HG02588 (cell line): ENCODE measurements around the gene TRIM25.

Source experiments
- ATAC-seq: cut with Tn5 transposase; IDR thresholded peaks from one replicate; pipeline ENCODE4 v1.9.1; 2021; ENCODE audit warnings: mild to moderate bottlenecking, moderate library complexity; ENCODE audit not compliant: unreplicated experiment

The TRIM25 gene

DNA sequence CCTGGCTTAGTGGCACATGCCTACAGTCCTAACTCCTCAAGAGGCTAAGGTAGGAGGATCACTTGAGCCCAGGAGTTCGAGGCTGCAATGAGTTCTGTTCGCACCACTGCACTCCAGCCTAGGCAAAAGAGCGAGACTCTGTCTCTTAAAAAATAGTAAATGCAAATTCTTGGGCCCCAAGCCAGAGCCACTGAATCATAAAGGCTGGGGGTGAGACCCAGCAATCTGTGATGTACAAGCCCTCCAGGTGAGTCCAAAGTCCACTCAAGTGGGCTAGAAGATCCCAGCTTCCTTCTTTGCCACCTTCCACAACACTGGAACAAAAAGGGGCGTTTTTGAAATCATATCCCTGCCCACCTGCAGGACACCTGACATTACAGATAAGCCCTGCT lies 16.9 kb downstream of the TRIM25 start:
- no peak for ATAC-seq

DNA sequence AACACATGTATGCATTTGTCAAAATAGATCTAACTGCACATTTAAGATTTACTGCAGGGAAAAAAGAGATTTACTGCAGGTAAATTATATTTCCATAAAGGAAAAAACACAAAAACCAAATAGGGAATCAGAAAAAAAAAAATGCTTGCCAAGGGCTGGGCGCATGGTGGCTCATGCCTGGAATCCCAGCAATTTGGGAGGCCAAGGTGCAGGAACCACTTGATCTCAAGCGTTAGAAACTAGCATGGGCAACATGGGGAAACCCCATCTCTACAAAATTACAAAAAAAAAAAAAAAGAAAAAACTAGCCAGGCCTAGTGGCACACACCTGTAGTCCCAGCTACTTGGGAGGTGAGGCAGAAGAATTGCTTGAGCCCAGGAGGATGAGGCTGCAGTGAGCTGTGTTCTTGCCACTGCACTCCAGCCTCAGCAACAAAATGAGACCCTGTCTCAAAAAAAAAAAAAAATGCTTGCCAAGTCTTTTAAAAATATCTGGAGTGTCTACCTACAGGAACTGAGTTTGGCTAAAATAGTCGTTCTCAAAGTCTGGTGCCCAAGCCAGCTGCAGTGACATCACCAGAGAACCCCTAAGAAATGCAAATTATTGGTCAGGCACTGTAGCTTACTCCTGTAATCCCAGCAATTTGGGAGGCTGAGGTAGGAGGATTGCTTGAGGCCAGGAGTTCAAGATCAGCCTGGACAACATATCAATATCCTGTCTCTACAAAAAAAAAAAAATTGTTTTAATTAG lies 17.5 kb downstream of the TRIM25 start:
- no peak for ATAC-seq

DNA sequence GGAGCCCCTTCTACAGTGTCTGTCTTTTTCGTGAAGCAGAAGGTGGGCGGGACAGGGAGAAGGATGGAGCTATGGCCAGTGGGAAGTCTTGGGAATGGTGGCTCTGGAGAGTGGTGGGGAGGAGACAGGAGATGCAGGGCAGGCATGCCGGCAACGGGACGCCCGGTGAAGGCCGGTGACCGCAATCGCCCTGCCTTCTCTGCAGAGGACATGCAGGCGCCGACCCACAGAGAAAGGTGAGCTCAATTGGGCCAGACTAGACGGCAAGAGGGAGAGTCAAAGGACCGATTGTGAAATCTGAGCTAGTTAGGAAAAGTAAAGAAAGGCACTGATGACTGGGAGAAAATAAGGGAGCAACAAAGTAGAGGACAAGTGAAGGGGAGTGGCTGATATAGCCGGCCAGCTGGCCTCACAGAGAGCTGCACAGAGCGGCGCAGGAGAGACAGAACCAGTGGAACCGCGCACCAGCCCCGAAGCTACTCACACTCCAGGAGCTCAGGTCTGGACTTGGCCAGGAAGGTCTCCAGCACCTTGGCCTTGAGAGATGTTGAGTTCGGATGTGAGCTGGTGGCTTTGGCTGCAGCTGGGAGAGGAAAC lies 18.9 kb downstream of the TRIM25 start:
- ATAC-seq: no peak

DNA sequence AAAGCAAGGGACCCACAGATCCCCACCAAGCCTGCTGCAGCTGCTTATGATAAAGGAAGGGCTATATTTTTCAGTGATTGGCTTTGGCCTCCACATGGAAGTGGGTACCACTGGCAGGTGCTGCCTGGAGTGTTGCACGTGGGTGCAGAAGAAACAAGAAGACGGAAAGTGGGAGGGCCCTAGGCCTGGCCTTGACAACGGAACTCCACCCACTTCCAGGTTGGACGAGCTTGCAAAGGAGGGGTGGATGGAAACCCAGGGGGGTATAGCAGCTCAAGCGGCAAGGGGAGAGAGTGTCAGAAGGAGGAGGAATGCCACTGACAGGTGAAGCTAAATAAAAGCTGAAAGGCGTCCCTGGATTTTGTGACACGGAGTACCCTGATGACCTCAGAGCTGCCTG lies 20.3 kb downstream of the TRIM25 start:
- no peak for ATAC-seq

DNA sequence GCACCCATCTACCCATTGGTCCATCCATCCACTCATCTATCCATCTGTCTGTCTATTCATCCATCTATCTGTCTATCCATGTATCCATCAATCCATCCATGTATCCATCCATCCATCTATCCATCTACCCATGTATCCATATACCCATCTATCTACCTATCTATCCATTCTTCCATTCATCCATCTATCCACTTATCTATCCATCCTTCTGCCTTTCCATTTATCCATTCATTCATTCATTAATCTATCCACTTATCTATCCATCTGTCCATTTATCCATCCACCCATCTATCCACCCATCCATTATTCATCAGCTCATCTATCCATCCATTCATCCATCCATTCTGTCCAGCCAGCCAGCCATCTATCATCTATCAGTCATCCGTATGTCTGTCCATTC lies 21.5 kb downstream of the TRIM25 start:
- ATAC-seq: no peak

DNA sequence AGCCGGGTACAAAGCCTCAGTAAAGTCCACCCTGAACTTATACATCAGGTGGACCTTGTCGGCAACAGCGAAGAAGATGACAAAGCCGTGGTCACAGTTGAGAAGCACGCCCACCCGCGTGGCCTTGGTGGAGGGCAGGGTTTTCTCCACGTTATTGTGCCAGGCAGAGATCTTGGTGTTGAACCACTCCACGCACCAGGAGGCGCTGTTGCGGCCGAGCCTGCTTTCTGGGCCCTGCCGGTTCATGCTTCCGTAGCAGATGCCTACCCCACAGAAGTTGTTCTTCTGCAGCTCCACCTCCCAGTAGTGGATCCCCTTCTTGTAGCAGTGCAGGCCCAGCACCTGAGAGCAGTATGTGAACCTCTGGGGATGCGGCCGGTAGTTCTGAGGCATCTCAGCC lies 22.1 kb downstream of the TRIM25 start:
- no peak for ATAC-seq

DNA sequence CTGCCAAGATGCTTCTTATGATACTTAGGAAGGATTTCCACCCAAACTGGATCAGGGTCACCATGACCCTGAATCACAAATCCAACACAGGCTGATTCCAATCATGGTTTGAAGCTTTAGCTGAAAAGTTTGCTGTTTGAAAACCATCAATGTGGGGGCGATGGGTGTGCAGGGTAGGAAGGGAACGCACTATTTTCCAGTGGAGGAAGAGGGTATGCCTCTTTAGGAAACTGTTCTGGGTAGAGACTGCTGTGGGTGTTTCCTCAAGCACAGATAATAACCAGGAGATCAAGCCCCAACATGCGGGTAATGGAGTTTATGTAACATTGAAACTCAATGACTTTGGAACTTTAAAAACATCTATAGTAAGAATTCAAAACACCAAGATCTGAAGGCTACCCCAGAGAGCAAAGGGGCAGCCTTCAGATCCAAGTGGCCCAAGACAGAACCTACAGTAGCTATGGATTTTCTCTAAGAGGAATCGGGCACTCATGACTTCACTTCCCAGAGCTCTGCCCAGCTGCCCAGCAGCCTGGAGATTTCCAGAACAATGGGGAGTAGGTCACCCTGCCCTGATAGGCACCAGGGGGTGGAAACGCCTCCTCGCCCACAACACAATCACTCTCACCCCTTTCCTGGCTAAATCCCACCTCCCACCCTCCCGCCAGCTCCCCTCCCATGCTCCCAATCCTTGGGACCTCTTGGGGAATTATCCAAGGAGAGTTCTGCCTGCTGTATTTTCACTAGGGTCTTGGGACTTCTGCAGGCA lies 22.8 kb downstream of the TRIM25 start:
- no peak for ATAC-seq

DNA sequence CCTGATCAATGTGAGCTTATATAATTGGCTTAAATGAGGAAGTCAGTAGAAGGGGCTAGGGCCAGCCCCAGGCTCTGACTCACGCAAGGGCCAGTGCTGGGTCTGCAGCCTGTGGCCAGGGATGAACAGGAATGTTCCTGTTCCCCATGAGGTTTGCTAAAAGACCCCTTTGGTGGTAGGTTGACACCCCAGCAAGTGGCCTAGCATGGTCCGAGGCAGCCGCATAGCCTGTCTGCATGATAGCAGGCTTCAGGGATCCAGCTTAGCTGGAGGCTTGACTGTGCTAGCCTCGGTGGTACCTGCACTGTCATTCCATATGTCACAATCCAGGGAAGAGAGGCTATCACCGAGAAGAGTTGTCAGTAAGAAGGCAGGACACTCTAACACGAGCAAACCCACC lies 23.5 kb downstream of the TRIM25 start:
- no peak for ATAC-seq

DNA sequence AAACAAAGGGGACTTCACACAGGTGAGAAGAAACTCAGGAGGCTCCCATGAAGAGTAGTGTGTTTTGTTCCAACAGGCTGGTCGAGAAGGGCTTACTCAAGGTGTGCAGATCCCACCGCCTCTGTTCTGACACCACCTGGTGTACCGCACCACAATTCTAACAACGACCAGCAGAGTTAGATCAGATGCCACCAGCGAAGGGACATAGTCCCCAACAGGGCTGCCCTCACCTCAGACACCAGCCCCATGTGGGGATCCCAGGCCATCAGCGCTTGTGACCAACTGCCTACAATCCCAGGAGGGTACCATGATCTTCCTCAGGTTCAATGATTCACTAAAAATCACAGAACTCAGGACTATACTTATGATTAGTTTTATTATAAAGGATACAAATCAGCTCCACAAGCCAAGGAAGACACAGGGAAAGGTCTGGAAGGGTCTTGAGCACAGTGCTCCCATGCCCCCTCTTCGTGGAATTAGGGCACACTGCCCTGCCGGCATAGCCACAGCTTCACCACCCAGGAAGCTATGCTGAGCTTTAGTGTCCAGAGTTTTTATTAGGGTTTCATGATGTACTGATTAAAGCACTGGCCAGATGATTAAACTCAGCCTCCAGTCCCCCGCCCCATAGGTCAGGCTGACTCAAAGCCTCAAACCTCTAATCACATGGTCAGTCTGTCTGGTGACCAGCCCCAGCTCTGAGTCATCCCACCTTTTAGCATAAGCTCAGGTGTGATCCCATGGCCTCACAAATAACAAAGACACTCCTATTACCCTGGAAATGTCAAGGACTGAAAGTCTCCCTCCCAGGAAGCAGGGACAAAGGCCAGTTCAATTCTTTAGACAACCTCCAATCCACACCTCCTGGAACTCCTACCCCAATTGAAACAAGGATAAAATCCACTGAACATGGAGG lies 26.0 kb downstream of the TRIM25 start:
- ATAC-seq: no peak

DNA sequence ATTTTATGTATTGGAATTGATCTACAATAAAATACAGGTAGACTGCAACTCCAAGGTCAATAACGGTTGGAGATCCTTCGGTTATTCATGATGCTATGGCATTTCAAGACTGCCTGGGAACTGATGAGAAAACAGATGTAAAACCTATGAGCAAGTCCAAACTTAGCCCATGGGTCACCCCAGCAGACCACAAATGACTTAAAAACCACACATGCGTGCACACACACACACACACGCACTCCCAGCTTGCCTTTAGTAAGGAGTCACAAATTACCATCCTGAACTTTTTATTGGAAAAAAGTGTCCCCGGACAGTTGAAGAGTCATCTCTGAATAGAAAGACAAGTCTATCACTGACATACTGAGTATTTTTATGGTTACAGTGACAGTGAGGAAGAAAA lies 26.7 kb downstream of the TRIM25 start:
- no peak for ATAC-seq

DNA sequence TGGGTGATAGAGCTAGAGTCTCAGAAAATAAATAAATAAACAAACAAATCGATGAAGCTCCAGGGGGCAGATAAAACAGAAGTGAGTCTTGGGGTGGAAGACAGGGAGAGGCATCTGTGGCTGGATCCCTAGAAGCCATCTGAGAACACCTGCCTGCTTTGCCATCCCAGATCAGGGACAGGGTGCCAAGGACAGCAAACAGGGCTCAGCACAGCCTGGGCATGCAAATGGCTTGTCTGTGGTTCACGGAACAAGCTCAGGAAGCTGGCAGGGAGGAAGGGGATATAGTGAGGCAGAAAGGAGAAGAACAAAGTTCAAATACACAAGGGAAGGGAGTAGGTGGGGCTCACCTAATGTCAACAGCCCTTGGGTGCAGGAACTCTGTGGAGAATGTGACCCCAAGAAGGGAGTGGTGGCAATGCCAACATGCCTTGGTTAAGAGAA lies 27.5 kb downstream of the TRIM25 start:
- ATAC-seq: no peak

DNA sequence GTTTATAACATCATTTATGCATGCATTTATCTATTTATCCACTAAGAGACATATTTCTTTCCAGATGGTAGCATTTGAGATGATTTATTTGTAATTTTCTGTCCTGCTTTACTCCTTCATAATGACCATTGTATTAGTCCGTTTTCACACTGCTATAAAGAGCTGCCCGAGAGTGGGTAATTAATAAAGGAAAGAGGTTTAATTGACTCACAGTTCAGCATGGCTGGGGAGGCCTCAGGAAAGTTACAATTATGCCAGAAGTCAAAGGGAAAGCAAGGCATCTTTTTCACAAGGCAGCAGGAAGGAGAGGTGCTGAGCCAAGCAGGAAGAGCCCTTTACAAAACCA lies 28.6 kb downstream of the TRIM25 start:
- no peak for ATAC-seq

DNA sequence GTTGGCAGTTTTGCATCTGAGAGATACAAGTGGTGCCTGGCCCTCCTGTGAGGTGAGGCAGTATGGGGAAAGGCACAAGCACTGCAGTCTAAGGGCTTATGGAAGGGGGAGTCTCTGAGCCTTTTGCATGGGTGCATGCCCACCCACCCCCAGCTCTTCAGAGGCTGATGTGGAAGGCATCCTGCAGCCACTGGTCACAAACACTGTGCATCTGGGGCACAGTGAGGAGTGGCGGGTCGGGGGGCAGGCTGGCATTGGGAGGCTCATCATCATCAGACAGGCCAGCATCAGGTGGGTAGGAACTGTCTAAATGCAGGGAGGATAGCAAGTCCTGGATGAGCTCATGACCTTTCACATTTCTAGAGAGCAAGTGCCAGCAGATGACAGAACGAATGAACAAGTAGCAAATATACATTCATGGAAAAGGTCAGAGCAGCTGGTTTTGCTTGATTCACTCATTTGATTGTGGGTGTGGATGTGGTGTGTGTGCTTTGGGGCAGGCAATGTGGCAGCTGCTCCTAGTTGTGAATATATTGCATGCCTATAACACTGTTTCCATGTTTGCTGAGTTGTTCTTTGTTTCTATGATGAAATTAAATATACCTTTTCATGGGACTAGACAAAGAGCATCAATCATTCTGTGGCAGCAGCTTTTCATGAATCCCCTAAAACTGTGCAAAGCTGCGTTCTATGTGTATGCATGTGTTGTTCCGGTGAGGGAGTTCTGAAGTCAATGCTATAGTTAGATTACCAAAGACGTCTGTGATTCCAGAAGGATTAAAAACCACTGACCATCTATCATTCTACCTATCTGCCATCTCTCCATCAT lies 29.2 kb downstream of the TRIM25 start:
- no peak for ATAC-seq

DNA sequence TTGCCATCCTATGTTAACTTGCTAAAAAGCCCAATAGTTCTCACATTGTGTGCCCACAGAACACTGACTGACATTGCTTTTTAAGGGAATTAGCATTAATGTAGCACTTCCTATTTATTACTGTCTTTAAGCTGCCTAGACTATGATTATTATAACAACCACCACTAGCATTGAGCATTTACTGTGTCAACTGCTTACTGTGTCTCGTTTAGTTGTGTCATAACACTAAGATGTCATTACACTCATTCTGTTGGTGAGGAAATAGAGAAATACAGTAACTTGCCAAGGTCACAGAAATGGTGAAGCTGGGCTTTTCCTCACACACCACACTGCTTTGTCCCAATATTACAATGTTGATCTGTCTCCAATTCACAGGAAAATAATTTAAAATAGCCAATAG lies 30.2 kb downstream of the TRIM25 start:
- ATAC-seq: no peak

DNA sequence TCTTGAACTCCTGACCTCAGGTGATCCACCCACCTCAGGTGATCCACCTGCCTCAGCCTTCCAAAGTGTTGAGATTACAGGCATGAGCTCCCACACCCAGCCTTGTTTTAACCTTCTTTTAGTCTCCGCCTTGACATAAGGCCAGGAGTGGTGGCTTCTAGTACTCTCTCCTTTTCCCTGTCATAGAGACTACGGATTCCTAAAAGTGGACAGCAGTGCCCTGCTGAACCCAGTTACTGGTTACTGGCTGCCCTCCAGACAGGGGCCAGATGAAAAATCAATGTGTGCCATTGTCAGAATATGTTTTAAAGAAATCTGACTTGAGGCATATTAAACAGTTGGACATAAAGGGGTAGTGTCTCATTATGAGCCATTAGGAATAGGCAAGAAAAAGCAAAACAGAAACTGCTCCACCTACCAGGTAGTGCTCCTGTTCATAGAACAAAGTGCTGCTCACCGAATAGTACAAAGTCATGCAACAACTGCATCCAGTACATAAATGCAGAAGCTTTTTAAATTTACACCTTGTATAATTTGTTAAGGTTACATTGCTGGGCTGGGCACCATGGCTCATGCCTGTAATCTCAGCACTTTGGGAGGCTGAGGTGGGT lies 32.1 kb downstream of the TRIM25 start:
- no peak for ATAC-seq

DNA sequence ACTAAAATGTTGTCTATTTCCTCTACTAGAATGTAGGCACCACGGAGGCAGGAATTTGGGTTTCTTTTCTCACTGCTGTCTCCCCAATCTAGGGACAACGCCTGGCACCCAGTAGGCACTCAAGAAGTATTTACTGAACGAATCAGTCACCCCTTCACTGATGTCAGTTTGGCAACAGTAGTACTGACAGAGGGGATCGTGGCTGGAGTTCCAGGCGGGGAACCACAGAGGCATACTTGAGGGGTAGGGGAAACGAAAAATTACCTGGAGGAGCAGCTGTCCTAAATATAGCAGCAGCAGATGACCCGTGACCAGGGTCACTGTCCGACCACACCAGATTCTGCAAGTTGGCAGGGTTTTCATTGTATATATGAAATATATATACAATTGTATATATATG lies 33.3 kb downstream of the TRIM25 start:
- no peak for ATAC-seq

DNA sequence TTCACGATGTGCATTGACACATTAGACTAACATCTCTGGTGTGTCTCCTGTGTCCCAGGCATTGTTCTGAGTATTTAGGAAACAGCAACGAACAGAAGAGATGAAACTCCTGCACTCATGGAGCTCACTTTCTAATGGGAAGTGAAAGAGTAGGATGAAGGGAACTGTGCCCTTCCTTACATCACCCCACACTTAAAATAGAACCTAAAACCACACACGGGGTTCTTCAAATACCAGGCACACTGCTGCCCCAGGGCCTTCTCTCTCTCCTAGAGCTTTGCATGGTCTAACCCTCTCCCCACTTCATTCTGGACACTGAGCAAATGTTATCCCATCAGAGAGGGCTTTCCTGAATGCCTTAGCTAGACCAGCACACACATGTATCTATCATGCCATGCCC lies 33.7 kb downstream of the TRIM25 start:
- no peak for ATAC-seq

DNA sequence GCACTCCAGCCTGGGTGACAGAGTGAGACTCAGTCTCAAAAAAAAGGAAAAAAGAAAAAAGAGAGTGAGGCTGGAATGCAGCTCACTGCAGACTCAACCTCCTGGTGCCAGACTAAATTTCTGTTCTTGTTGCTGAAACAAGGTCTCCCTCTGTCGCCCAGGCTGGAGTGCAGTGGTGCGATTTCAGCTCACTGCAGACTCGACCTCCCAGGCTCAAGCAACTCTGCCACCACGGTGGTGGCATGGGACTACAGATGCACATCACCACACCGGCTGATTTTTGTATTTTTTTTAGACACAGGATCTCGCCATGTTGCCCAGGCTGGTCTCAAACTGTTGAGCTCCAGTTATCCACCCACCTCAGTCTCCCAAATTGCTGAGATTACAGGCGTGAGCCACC lies 34.6 kb downstream of the TRIM25 start:
- no peak for ATAC-seq

DNA sequence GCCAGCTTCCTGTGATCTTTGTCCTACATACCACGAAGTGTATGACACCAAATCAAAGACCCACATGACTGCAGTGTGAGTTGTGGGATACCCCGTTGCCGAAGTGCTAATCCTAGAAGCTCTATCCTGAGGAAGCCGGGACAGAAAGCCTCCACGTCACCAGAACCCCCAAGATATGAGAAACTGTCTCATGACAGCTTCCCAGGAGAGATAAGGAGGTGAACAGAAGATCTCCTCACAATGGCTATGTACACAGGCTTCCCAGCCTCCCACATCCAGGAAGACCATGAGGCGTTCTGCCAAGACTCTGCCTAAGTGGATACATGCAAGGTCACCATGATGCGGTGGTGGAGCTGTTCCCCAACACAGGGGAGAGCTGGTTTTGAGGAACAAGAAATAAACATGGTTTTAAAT lies 37.1 kb downstream of the TRIM25 start:
- ATAC-seq: no peak

DNA sequence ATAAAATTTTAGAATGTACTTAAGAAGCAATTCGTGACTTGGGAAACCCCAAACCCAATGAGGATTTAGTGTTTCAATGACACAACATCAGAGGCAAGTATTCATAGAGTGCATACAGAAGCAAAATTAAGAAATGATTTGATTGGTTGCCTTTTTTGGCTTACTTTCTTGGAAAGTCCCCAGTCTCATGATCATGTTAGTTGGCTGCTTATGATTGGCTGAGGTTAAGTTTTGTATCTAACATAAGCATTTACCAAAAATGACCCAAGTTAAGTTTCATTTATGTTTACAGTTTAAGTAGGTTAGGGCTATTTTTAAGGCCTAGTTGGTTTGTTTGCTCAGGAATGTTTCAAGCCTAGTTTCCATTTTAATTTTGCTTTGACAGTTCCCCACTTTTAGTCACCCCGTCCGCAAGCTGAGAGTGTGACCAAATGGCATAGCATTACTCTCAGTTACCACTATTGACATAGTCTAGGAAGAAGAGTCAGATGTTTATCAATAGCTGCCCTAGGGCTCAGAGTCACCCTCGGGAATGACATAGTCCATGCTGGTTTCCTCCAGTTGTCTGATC lies 43.7 kb downstream of the TRIM25 start:
- ATAC-seq: no peak
